AG08395 (cell line): ENCODE data around the gene BDH1.

Experiments
- DNase-seq: peaks from one replicate; pipeline ENCODE4 v3.0.0; 2012; ENCODE audit warnings: mixed read lengths, low spot score

The BDH1 gene

GRCh38 chr3:197547306-197548011 is 8.3 kb downstream of the BDH1 start:
- no peak for DNase-seq

- no peak for DNase-seq
Measured at GRCh38 chr3:197546307-197547085, 9.3 kb downstream of the BDH1 start.

GRCh38 chr3:197545571-197545970 is 10.2 kb downstream of the BDH1 start:
- no peak for DNase-seq

DNA sequence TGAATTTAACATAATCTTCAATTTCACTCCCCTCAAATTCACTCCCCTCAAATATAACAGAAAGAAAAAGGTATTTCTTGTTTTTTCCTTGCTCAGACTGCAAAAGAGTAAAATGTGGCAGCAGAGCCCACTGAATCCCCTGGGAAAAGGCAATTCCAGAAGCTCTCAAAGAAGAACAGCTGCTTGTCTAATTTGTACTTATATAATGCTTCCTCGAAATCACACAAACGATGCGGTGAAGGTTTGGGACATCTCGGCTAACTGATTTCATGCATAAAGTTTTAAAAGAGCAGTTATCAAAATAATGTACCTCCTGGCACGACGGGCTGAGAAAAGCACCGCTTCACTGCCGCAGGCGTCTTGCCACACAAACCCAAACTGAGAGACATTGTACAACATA is 10.7 kb downstream of the BDH1 start:
- no peak for DNase-seq

- DNase-seq, result no peak
Measured at GRCh38 chr3:197542741-197543454, 12.9 kb downstream of the BDH1 start.

- peak; percentile 85 for DNase-seq
Measured at GRCh38 chr3:197541756-197542539, 13.8 kb downstream of the BDH1 start.

- no peak for DNase-seq
Measured at GRCh38 chr3:197540961-197541377, 14.8 kb downstream of the BDH1 start.

- no peak for DNase-seq
Measured at GRCh38 chr3:197539651-197540051, 16.1 kb downstream of the BDH1 start.

- DNase-seq, result no peak
Measured at GRCh38 chr3:197533927-197534725, 21.6 kb downstream of the BDH1 start.

GRCh38 chr3:197533396-197533795 is 22.4 kb downstream of the BDH1 start:
- no peak for DNase-seq

DNA sequence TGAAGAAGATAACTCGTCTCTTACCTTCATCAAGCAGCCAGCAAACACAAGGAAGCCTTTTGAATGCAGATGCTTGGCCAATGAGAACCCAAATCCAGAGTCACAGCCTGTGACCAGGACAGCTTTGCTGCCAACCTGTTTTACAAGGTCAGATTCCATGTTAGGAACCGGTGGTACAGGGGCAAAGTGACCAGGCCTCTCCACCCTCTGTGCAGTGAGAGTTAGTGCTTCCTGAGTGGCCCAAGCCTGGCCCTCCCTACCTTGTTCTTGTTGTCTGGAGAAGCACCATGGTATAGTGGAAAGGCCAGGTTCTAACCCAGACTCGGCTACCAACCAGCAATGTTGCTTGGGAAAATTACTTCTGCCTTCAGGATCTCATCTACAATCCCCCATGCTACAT is 23.4 kb downstream of the BDH1 start:
- no peak for DNase-seq

DNA sequence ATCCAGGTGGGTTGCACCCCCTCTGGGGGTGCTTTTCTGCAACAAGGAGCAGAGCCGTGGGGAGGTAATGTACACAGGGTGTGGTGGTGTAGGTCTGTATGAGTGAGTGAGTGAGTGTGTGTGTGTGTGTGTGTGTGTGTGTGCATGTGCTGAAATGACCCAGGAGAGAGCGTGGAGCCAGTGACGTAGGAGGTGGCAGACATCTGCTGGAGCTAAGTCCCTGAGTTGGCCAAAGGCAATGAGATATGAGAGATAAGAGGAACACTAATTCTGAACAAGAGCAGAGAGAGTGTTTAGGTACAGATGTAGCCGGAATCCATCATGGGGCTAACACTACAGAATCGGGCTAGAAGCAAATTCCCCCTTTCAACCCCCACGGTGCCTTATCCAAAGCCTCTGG is 27.6 kb downstream of the BDH1 start:
- no peak for DNase-seq

- no peak for DNase-seq
Measured at GRCh38 chr3:197527569-197527968, 28.2 kb downstream of the BDH1 start.

DNA sequence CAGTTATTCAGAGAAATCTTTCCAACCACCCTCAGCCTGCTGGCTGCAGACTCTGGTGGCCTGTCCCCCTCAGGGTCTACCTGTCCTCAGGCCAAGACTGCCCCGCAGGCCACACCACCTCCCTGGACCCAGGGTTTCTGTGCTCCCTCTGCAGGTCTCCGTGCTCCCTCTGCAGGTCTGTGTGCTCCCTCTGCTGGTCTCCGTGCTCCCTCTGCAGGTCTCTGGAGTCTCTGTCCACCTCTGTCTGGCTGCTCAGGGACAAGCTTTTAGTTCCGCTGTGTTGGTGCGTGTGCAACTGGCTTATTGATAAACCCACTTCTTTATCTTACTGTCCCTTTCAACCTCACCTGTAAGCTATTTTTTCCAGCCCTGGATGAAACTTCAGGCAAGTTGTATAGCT is 30.1 kb downstream of the BDH1 start:
- DNase-seq, result no peak

- DNase-seq, result no peak
Measured at GRCh38 chr3:197524128-197524527, 31.6 kb downstream of the BDH1 start.

- DNase-seq, result no peak
Measured at GRCh38 chr3:197523526-197523925, 32.2 kb downstream of the BDH1 start.

- peak; percentile 78 for DNase-seq
Measured at GRCh38 chr3:197522881-197523441, 32.8 kb downstream of the BDH1 start.

- no peak for DNase-seq
Measured at GRCh38 chr3:197522183-197522715, 33.5 kb downstream of the BDH1 start.

DNA sequence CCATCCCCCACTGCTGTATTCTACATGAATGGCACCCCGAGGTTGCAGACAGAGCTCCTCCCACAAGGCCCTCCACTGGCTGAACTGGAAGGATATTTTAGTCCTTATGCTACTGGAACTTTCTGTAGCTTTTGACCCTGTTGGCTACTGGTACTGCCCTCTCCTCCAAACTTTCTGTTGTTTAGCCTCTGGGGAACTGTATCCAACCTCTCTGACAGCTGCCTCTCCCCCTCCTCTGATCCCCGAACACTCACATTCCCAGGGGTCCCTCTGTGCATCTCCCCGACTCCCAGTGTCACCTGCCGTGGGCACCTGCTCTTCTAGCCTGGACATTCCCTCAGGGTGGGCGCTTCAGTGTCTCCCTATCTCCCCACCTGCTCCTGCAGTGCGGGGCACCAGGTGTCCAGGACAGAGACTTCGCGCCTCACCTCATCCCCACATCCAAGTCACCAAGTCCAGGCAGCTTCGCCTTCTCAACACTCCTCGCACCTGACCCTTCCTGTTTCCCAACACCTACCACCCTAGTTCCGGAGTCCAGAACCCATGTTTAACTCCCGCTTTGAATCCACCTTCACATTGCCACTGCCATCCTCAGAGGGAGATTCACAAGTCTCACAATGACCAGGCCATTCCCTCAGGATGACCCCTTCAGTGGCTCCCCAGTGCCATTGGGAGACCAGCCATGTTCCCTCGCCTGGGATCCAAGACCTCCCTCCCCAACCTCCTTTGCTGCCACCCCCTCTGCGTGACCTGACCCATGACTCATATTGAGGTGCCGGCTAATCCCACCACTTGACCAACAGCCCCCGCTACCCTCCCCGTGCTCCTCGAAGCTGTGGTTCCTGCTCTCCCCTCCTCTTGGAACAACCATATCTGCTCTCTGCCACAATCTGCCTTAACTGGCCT is 34.2 kb downstream of the BDH1 start:
- DNase-seq, result no peak
